Omental fat pad (tissue), 4 donors: ENCODE measurements around the gene TYW1B. TPM values are rescaled to one million over a fixed set of nuclear protein-coding genes. Genes with fewer than 3 reads are reported as not detected.
"Not testable (repeated sequence)": the region's sequence is repeated elsewhere in the genome, so short reads cannot be mapped to it uniquely, and the experiment has no call there.

Source experiments
- ATAC-seq: fragments of 150-250 bp; one replicate; pipeline ENCODE4 v1.9.1; 2016; ENCODE audit warnings: mild to moderate bottlenecking, moderate library complexity; ENCODE audit not compliant: low FRiP score
- DNase-seq: peaks from one replicate; pipeline ENCODE4 v3.0.0-alpha.2; 2019; ENCODE audit warnings: low spot score
- total RNA-seq, 4 donors: library from RNA; depleted of rRNA; stranded (reverse); fragments of >200 nt; gene quantifications; one replicate each; pipeline ENCODE4 v1.1.0, GENCODE V29; 2016

The TYW1B gene
- total RNA-seq = 1 to 10 TPM; 1.9 to 5.8 (median 3.1) TPM

- peak; percentile 90 for DNase-seq
- peak; percentile 98 for ATAC-seq
Measured at GRCh38 chr7:72827839-72828591, at the start of gene TYW1B. TYW1B (minus strand) TSS chr7:72828200; CDS start chr7:72828075, 125 bp downstream.

GRCh38 chr7:72867591-72867990, 39.6 kb upstream of the TYW1B start:
- DNase-seq, ATAC-seq: not testable (repeated sequence)

GRCh38 chr7:72858846-72859400, 30.9 kb upstream of the TYW1B start:
- DNase-seq, ATAC-seq: not testable (repeated sequence)

GRCh38 chr7:72857925-72858324, 29.9 kb upstream of the TYW1B start:
- ATAC-seq, DNase-seq: not testable (repeated sequence)

- ATAC-seq, DNase-seq: not testable (repeated sequence)
Measured at GRCh38 chr7:72855261-72855660, 27.3 kb upstream of the TYW1B start.

GRCh38 chr7:72852937-72853336, 24.9 kb upstream of the TYW1B start:
- not testable (repeated sequence) for DNase-seq, ATAC-seq

- DNase-seq = not testable (repeated sequence)
Measured at GRCh38 chr7:72850746-72851145, 22.7 kb upstream of the TYW1B start.

GRCh38 chr7:72844146-72844545, 16.1 kb upstream of the TYW1B start:
- DNase-seq, ATAC-seq: not testable (repeated sequence)

More at GRCh38 chr7:72850746-72851145, 22.7 kb upstream of the TYW1B start:
- not testable (repeated sequence) for ATAC-seq

- DNase-seq, ATAC-seq: not testable (repeated sequence)
Measured at GRCh38 chr7:72843166-72843565, 15.2 kb upstream of the TYW1B start.

- DNase-seq, ATAC-seq: not testable (repeated sequence)
Measured at GRCh38 chr7:72840966-72841511, 13.0 kb upstream of the TYW1B start.

- DNase-seq, ATAC-seq: not testable (repeated sequence)
Measured at GRCh38 chr7:72838315-72838714, 10.3 kb upstream of the TYW1B start.

GRCh38 chr7:72837291-72837690, 9.3 kb upstream of the TYW1B start:
- not testable (repeated sequence) for DNase-seq, ATAC-seq

GRCh38 chr7:72830567-72830966, 2.6 kb upstream of the TYW1B start:
- ATAC-seq = not testable (repeated sequence)

GRCh38 chr7:72829687-72830354, 1.8 kb upstream of the TYW1B start:
- DNase-seq = not testable (repeated sequence)
- ATAC-seq = peak; percentile 56

More at GRCh38 chr7:72830567-72830966, 2.6 kb upstream of the TYW1B start:
- not testable (repeated sequence) for DNase-seq

- DNase-seq = peak; percentile 83
- ATAC-seq = peak; percentile 83
Measured at GRCh38 chr7:72829291-72829686, 1.3 kb upstream of the TYW1B start.

GRCh38 chr7:72823765-72824732, 4.0 kb downstream of the TYW1B start:
- DNase-seq, ATAC-seq: not testable (repeated sequence)

GRCh38 chr7:72822497-72822896, 5.5 kb downstream of the TYW1B start:
- not testable (repeated sequence) for DNase-seq, ATAC-seq

GRCh38 chr7:72818663-72819361, 9.2 kb downstream of the TYW1B start:
- not testable (repeated sequence) for DNase-seq, ATAC-seq
